WTC11 (cell line): ENCODE data around the gene SRD5A2. TPM values are rescaled to one million over a fixed set of nuclear protein-coding genes. Genes with fewer than 3 reads are reported as not detected.

Experiments used
- ATAC-seq: fragments of 200-7000 bp; cut with Tn5 transposase; 2 replicates; pipeline ENCODE4 v1.10.0; 2021; ENCODE audit warnings: mild to moderate bottlenecking, moderate library complexity
- CTCF ChIA-PET: fragments of 300-600 bp; sonication (Branson Sonifier 250); formaldehyde crosslinking; loops from one replicate; lab custom pipeline; 2021; ENCODE audit warnings: antibody characterized with exemption; lab: Charles Lee
- POLR2A ChIA-PET: fragments of 350-600 bp; sonication (Branson Sonifier 250); formaldehyde crosslinking; loops from one replicate; lab custom pipeline; 2021; ENCODE audit warnings: antibody characterized with exemption; lab: Charles Lee
- DNase-seq: peaks from one replicate; pipeline ENCODE4 v3.0.0; 2021; ENCODE audit warnings: low spot score
- H3K27ac Mint-ChIP-seq: 2 replicates; pipeline ENCODE4 v1.8.0; 2021; ENCODE audit warnings: mixed read lengths
- H3K27me3 Mint-ChIP-seq: 2 replicates; pipeline ENCODE4 v1.8.0; 2021; ENCODE audit warnings: low read depth, mild to moderate bottlenecking, moderate library complexity, mixed read lengths
- H3K36me3 Mint-ChIP-seq: 2 replicates; pipeline ENCODE4 v1.8.0; 2021; ENCODE audit warnings: mixed read lengths
- H3K4me1 Mint-ChIP-seq: 2 replicates; pipeline ENCODE4 v1.8.0; 2022; ENCODE audit warnings: mixed read lengths
- H3K4me3 Mint-ChIP-seq: 2 replicates; pipeline ENCODE4 v1.8.0; 2021; ENCODE audit warnings: mild to moderate bottlenecking, moderate library complexity, mixed read lengths
- H3K9me3 Mint-ChIP-seq: 2 replicates; pipeline ENCODE4 v1.8.0; 2021; ENCODE audit warnings: mixed read lengths
- AR ChIP-seq: fragments of 250-450 bp; sonication (Bioruptor Pico); IDR thresholded peaks from 2 replicates; pipeline ENCODE4 v1.9.0; 2021; ENCODE audit warnings: mild to moderate bottlenecking
- CREB1 ChIP-seq: sonication (generic); formaldehyde crosslinking; IDR thresholded peaks from 2 replicates; pipeline ENCODE4 v1.8.0; 2023; ENCODE audit warnings: mild to moderate bottlenecking, missing genetic modification reagents
- E2F1 ChIP-seq: sonication (generic); formaldehyde crosslinking; IDR thresholded peaks from 2 replicates; pipeline ENCODE4 v1.8.0; 2022; ENCODE audit warnings: mild to moderate bottlenecking, missing genetic modification reagents
- FOXK1 ChIP-seq: sonication (generic); formaldehyde crosslinking; IDR thresholded peaks from 2 replicates; pipeline ENCODE4 v1.8.0; 2022; ENCODE audit warnings: mild to moderate bottlenecking, moderate library complexity, missing genetic modification reagents
- GABPB1 ChIP-seq: sonication (generic); formaldehyde crosslinking; IDR thresholded peaks from 2 replicates; pipeline ENCODE4 v1.8.1; 2023; ENCODE audit warnings: mild to moderate bottlenecking, missing genetic modification reagents
- GTF2I ChIP-seq: fragments of 250-450 bp; sonication (Bioruptor Pico); conservative IDR thresholded peaks from 2 replicates; pipeline ENCODE4 v1.4.0; 2021; ENCODE audit warnings: mild to moderate bottlenecking
- MLX ChIP-seq: sonication (generic); formaldehyde crosslinking; IDR thresholded peaks from 2 replicates; pipeline ENCODE4 v1.8.1; 2023; ENCODE audit warnings: mild to moderate bottlenecking, missing genetic modification reagents, moderate library complexity
- NFE2L1 ChIP-seq: sonication (generic); formaldehyde crosslinking; IDR thresholded peaks from 2 replicates; pipeline ENCODE4 v1.8.1; 2023; ENCODE audit warnings: missing genetic modification reagents
- NR2C2 ChIP-seq: sonication (generic); formaldehyde crosslinking; IDR thresholded peaks from 2 replicates; pipeline ENCODE4 v1.8.0; 2022; ENCODE audit warnings: mild to moderate bottlenecking, missing genetic modification reagents
- NR3C1 ChIP-seq: sonication (generic); formaldehyde crosslinking; conservative IDR thresholded peaks from 2 replicates; pipeline ENCODE4 v1.8.1; 2023; ENCODE audit warnings: low read depth, mild to moderate bottlenecking, missing genetic modification reagents
- SOX15 ChIP-seq: fragments of 250-450 bp; sonication (Bioruptor Pico); IDR thresholded peaks from 2 replicates; pipeline ENCODE4 v1.9.0; 2021; ENCODE audit warnings: mild to moderate bottlenecking
- SP1 ChIP-seq: sonication (generic); formaldehyde crosslinking; conservative IDR thresholded peaks from 2 replicates; pipeline ENCODE4 v1.8.1; 2022; ENCODE audit warnings: missing genetic modification reagents
- STAT6 ChIP-seq: sonication (generic); formaldehyde crosslinking; conservative IDR thresholded peaks from 2 replicates; pipeline ENCODE4 v1.8.1; 2023; ENCODE audit warnings: mild to moderate bottlenecking, low read depth, missing genetic modification reagents, moderate library complexity
- ZBTB21 ChIP-seq: sonication (generic); formaldehyde crosslinking; IDR thresholded peaks from 2 replicates; pipeline ENCODE4 v1.8.1; 2023; ENCODE audit warnings: mild to moderate bottlenecking, missing genetic modification reagents, borderline replicate concordance
- ZBTB43 ChIP-seq: sonication (generic); formaldehyde crosslinking; IDR thresholded peaks from 2 replicates; pipeline ENCODE4 v1.8.1; 2023; ENCODE audit warnings: mild to moderate bottlenecking, missing genetic modification reagents
- ZNF121 ChIP-seq: sonication (generic); formaldehyde crosslinking; IDR thresholded peaks from 2 replicates; pipeline ENCODE4 v1.8.0; 2023; ENCODE audit warnings: missing genetic modification reagents
- ZNF317 ChIP-seq: sonication (generic); formaldehyde crosslinking; IDR thresholded peaks from 2 replicates; pipeline ENCODE4 v1.8.1; 2023; ENCODE audit warnings: low read depth, mild to moderate bottlenecking, moderate library complexity, missing genetic modification reagents, borderline replicate concordance
- ZNF671 ChIP-seq: fragments of 250-450 bp; sonication (Bioruptor Pico); IDR thresholded peaks from 2 replicates; pipeline ENCODE4 v1.8.0; 2021; ENCODE audit warnings: mild to moderate bottlenecking
- total RNA-seq: library from RNA; stranded (reverse); gene quantifications from 3 replicates; pipeline ENCODE4 v1.2.3, GENCODE V29; 2021

SRD5A2 gene
- total RNA-seq, 1 experiment from 2014 or later, result 0.07 TPM

- H3K4me1 Mint-ChIP-seq, result no peaks in the 10 kb centered on the region
- no peak for DNase-seq
- CTCF ChIA-PET, result interaction anchor here (0.8 to 2.0 kb wide), 5 partner anchors 13 to 140 kb away, joined by 3 to 5 read pairs (median 4); no protein-coding TSS in a partner anchor
Measured at GRCh38 chr2:31522786-31523185, 58.0 kb downstream of the SRD5A2 start.

GRCh38 chr2:31517442-31518203, 63.1 kb downstream of the SRD5A2 start:
- H3K4me1 Mint-ChIP-seq, result no peaks in the 10 kb centered on the region
- TF ChIP-seq NR2C2 (CRISPR knock-in tag) (no peak), GTF2I (no peak)
- TF ChIP-seq, all 79 proteins: peak for 0
- H3K4me3 Mint-ChIP-seq, result no peak overlapping the region
- ChIA-PET CTCF (interaction anchor here (0.5 kb wide), 1 partner anchor 1278 kb away, joined by 3 read pairs; no protein-coding TSS in a partner anchor), POLR2A (no interaction called here)
- H3K27ac Mint-ChIP-seq, result no peak overlapping the region
- peaks cover 11% of the 10 kb centered on the region for H3K9me3 Mint-ChIP-seq
- ATAC-seq, result peak; percentile 56
- H3K36me3 Mint-ChIP-seq, result peaks cover 5% of the 10 kb centered on the region; the same call in 1 of the 2 replicates
- DNase-seq, result no peak
- H3K27me3 Mint-ChIP-seq, result no peaks in the 10 kb centered on the region; the same call in 1 of the 2 replicates

More at GRCh38 chr2:31522786-31523185, 58.0 kb downstream of the SRD5A2 start:
- Mint-ChIP-seq H3K36me3 (peaks cover 5% of the 10 kb centered on the region; the same call in 1 of the 2 replicates), H3K27ac (no peak overlapping the region), H3K4me3 (no peak overlapping the region), H3K9me3 (peaks cover 11% of the 10 kb centered on the region), H3K27me3 (no peaks in the 10 kb centered on the region)
- POLR2A ChIA-PET, result no interaction called here
- TF ChIP-seq GABPB1 (CRISPR knock-in tag) (no peak), CREB1 (CRISPR knock-in tag) (no peak), ZBTB43 (CRISPR knock-in tag) (no peak)
- ATAC-seq, result no peak

GRCh38 chr2:31515586-31515985, 65.2 kb downstream of the SRD5A2 start:
- H3K9me3 Mint-ChIP-seq, result peaks cover 11% of the 10 kb centered on the region
- no peak for DNase-seq
- H3K27me3 Mint-ChIP-seq, result no peaks in the 10 kb centered on the region; the same call in 1 of the 2 replicates
- no peak overlapping the region for H3K4me3 Mint-ChIP-seq
- CTCF ChIA-PET, result no interaction called here
- ATAC-seq, result no peak
- no peak overlapping the region for H3K27ac Mint-ChIP-seq
- H3K36me3 Mint-ChIP-seq, result peaks cover 5% of the 10 kb centered on the region; the same call in 1 of the 2 replicates
- TF ChIP-seq SP1 (CRISPR knock-in tag) (no peak), ZNF317 (CRISPR knock-in tag) (no peak), FOXK1 (CRISPR knock-in tag) (no peak), SOX15 (CRISPR knock-in tag) (no peak), GABPB1 (CRISPR knock-in tag) (no peak), AR (CRISPR knock-in tag) (no peak)
- TF ChIP-seq, all 79 proteins: peak for 0
- POLR2A ChIA-PET, result no interaction called here
- H3K4me1 Mint-ChIP-seq, result no peaks in the 10 kb centered on the region

- no peaks in the 10 kb centered on the region; the same call in 1 of the 2 replicates for H3K27me3 Mint-ChIP-seq
- H3K9me3 Mint-ChIP-seq, result peaks cover under 1% of the 10 kb centered on the region; the same call in 1 of the 2 replicates
- no peak for ATAC-seq
- no peaks in the 10 kb centered on the region for H3K4me1 Mint-ChIP-seq
- no peaks in the 10 kb centered on the region for H3K36me3 Mint-ChIP-seq
- POLR2A ChIA-PET, result no interaction called here
- H3K4me3 Mint-ChIP-seq, result no peak overlapping the region
- H3K27ac Mint-ChIP-seq, result no peak overlapping the region
- CTCF ChIA-PET, result no interaction called here
- DNase-seq, result no peak
- TF ChIP-seq ZBTB21 (CRISPR knock-in tag), result no peak
- no peak for TF ChIP-seq STAT6
- no peak for TF ChIP-seq NFE2L1 (CRISPR knock-in tag)
- TF ChIP-seq MLX (CRISPR knock-in tag), result no peak
- no peak for TF ChIP-seq ZNF121 (CRISPR knock-in tag)
- TF ChIP-seq E2F1 (CRISPR knock-in tag), result no peak
- TF ChIP-seq ZNF671, result no peak
- TF ChIP-seq NR3C1 (CRISPR knock-in tag), result no peak
Measured at GRCh38 chr2:31513553-31513952, 67.2 kb downstream of the SRD5A2 start.
